Hypothalamus (tissue), 51 donors: ENCODE results near the gene RPS6KA5.

Experiments used
- DNase-seq, 51 donors: peaks; one replicate each; lab custom pipeline; 2025; lab: John Stamatoyannopoulos, UW

Gene RPS6KA5

DNA sequence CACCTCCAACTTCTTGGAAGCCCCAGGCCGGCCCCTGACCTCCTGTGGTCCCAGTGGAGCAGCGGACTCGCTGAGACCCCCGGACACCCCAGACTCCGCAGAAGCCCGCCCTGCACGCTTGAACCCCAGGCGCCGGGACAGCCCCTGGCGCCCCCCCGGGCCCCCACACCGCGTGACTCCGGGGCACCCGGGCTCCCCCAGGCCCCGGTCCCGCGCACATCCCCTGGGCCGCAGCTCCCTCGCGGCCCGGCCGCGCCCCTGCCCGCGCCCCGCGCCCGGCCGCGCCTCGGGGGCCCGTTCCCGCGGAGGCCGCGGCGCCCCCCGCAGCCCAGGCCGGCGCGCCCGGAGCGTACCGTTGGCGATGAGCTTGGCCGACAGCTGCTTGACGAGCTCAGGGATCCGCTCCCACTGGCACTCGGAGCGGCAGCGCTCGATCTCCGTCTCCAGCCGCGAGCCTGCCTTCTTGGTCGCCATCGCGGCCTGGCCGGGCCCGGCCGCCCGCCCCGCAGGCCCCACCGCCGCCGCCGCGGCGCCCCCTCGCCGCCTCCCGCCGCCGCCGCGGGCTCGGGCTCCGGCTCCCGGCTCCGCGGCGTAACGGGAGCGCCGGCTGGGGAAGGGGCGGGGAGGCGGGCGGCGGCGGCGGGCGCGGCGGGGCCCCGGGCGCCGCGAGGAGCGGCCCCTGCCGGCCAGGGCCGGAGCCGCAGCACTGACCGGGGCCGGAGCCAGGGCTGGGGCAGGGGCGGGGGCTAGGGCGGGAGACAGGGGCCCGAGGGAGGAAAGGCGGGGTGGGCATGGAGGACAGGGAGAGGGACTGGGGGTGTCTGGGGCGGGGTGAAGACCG is 244.4 kb downstream of the RPS6KA5 start, which contains the start of gene TTC7B:
TSS of gene TTC7B (minus strand) at position 609 of the 841 bp plus-strand sequence. CDS start at position 474, 135 bp downstream.
- DNase-seq: peak in 15 of 51 donors; percentile 17 to 67 (median 36)

DNA sequence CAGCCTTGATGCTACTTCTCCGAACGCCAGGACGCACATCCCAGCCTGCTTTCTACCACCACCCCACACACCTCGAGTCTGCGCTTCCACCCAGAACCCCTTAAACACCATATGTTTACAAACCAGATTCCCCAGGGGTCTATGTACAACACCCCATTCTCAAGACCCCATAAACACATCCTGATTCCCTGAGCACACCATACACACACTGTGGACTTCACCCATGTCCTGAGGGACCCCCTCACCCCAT is 244.9 kb downstream of the RPS6KA5 start:
- peak in 2 of 51 donors; percentile 10 to 19 for DNase-seq

DNA sequence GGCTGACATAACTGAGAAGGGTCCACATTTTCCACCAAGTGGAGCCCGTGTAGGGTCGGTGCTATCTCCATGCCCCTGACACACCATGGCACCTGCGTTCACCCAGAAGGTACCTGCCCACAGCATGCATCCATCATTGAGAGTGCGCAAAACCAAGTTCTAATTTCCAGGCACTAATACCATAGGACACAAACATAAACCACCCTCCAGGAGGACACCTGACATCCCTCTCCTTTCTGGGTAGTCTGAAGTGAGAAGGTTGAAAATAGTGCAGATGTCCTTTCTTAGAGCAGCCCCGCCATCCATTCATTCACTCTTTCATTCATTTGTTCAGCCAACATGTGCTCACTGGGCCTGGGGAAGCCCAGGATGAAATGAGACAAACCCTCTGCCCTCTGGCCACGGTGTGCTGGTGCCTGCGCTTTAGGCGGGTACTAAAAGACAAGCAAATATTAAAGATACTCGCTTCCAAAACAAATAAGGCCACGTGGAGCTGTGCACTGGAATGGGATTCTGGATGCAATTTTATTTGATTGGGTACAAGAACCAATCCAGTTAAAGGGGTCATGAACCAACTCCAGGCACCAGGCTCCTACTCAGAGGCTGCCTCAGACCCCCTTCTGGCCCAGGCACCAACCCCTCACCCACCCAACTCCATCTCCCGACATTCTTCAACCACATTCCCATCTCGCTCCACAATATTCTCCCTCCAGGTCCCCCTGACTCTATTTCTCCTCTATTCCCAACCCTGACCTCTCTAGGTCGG is 245.5 kb downstream of the RPS6KA5 start:
- DNase-seq: no peak

DNA sequence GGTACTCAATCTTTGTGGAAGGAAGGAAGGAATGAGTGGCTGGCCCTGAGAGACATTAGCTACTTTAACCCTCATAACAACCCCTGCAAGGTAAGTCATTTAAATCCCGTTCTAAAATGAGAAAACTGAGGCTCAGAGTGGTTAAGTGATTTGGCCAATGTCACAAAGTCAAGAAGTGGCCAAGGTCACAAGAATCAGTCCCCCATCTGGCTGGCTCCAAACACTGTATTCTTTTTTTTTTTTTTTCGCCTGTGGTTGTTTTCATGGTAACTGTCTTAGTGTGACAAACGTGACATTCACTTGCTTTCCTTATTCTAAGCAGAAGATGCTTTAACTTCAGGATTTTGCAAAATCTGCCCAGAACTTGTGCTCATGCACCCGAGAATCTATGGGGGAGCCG is 247.0 kb downstream of the RPS6KA5 start:
- no peak for DNase-seq

DNA sequence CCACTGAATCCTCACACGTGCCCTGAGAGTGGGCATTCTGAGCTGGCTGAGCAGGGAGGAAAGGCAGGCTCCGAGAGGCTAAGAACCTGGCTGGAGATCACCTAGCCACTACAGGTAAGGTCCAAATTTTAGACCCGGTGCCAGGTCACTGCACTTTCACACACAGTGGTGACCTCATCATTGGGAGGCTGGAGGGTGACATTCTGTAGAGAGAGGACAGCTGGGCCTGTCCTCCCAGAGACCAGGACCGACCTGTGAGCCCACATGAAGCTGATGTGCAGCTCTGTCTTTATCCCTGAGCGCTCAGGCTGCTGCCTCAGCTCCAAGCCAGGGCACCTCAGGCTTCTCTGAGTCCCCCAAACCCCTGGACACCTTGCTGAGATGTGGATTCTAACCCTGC is 248.3 kb downstream of the RPS6KA5 start:
- DNase-seq: no peak

DNA sequence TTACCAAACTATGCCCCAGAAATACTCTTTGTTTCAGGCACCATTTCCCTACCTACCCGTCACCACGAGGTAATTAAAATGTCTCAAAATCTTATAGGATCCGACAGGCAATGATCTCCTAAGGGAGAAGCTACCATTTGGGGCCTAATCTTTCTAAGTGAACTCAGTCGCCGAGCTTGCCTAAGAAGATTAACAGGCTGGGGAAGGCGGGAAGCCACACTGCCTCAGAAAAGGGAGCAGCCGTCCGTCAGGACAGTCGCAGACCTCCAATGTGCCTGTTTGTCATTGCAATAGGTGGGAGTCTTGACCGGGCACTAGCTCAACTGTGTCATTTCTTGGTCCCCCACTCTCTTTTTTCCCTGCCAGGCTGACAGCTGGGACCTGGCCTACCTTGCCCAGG is 248.8 kb downstream of the RPS6KA5 start:
- no peak for DNase-seq

DNA sequence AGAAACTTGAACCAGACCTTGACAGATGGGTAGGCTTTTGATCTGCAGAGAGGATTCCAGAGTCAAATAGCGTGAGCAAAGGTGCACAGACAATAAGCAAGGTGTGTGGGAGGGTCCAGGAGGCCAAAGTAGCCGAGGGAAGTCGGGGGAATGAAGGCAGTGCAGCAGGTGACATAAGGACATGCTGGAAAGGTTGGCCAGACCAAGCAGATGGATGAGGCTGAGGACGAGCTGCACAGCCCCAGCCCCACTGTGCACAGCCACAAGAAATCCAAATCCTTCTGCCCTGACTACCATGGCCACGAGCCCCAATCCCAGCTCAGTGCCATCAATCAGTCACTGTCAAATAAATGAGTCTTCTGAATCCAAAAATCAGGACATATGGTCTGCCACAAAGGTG is 249.6 kb downstream of the RPS6KA5 start:
- DNase-seq: no peak

DNA sequence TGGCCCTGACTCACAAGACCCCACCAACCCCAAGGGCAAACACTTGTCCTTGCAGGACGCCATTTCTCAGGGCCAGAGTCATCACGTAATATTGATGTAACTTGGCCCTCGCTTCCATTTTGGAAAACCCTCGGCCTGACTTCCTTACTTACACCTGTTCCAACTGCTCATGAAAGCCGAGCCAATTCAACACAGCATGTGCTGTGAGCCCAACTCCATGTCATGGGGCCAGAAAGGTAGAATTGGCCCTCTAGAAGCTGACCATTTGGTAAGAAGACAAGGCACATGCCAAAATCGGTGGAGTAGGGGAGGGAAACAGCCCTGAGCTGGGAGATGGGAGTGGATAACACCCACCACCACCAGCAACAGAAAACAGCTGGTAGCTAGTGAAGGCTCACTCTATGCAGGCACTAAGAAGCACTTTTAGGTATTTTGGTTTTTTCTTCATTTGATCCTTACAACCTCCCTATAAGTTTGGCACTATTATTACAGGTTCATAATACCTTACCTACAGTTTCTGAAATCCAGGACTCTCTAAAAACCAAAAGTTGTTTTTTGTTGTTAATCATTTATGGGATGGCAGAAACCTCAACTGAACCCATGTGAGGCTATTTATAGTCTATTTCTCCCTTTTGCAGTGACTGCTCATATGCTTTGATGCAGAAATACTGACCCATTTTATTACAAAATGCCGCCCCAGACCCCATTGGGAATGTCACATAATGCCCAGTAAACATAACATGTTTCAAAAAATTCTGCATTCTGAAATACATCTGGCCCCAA is 250.7 kb downstream of the RPS6KA5 start:
- no peak for DNase-seq

DNA sequence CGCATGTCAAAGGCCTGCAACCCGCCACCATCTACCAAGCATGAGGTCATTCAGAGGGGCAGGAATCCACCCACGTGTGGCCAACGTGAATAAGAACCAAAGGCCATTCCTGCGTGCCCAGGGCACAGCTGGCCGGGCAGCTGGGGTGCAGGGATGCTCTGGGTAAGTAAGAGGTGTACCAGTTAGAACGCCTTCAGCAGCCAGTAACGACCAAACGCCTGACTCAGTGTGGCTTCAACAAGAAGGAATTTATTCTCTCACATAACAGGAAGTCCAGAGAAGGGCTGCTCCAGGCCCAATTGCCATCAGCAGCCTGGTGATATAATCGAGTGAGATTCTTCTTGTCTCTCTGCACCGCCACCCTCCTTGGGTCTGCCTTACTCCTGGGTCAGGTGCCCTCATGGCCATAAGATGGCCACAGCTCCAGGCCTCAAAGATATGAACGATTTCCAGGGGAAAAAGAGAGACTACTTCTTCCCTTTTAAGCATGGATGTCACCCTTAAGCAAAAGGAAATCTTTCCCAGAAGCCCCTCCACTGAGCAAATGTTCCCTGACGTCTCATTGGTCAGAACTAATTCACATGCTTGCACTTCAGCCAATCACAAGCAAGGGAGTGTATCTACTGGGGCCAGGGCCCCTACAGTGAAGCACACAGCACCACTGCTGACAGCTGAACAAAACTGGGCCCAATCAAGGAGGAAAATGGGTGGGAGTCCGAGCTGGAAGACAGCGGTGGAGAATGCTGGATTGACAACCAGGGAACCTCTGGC is 251.5 kb downstream of the RPS6KA5 start:
- no peak for DNase-seq

DNA sequence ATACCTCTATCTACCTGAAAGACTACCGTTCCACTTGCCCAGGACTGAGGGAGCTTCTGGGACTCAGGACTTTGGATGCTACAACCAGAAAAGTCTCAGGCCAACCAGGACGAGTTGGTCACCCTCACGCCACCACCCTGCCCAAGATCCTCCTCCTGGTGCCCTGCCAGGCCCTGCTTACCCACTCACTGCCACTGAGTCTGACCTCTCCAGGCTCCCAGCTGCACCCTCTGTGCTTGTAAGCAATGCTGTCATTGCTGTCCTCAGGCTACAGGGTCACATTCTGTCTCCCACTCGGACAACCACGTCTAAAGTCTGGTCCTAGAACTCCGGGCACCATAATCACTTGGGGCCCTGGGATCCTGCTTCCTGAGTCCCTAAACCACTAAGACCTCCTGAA is 253.4 kb downstream of the RPS6KA5 start:
- no peak for DNase-seq

DNA sequence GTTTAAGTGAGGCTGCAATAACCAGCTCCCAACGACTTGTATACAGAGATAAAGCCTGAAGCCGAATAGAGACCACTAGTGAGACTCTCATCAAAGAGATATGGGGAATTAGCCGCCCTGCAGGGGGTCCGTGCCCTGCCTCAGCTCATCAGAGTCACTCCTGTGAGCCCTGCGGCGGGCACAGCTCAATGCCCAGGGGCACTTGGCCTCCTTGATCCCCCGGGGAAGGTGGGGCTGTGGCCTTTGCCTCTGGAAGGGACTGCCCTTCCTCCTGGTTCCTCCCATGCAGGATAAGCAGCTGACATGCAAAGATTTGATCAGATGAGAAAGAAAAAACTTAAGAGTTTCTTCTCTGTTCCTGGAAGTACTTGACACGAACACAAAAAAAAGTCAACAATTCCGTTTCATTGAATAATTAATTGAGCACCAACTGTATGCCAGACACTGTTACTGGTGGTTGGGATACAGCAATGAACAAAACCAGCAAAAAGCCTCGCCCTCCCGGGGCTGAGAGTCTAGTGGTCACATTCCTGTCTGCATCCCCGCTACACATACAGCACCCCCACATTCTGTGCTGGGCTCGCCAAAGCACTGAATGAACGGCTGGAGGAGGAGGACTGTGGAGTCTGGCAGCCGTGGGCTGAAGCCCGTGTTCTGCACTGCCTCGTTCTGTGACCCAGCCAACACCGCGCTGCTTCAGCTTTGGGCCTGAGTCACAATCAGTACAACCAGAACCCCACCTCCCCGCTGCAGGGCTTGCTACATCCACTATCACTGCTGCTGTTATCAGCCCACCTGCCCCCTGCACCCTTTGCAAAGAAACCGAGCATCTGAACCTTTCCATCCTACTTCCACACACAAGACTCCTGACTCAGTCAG is 254.5 kb downstream of the RPS6KA5 start:
- DNase-seq: peak in 23 of 51 donors; percentile 11 to 83 (median 31)

DNA sequence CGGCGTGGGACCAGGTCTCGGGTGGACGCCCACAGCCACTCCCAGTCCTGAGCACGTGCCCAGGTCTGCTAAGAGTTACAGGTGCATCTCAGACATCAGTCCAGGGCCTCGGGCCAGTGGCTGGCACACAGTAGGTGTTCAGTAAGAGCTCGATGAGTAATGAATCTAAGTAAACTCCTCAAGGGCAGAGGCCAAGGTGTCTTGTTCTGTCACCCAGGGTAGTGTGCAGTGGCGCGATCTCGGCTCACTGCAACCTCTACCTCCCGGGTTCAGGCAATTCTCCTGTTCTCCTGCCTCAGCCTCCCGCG is 255.4 kb downstream of the RPS6KA5 start:
- DNase-seq: no peak

DNA sequence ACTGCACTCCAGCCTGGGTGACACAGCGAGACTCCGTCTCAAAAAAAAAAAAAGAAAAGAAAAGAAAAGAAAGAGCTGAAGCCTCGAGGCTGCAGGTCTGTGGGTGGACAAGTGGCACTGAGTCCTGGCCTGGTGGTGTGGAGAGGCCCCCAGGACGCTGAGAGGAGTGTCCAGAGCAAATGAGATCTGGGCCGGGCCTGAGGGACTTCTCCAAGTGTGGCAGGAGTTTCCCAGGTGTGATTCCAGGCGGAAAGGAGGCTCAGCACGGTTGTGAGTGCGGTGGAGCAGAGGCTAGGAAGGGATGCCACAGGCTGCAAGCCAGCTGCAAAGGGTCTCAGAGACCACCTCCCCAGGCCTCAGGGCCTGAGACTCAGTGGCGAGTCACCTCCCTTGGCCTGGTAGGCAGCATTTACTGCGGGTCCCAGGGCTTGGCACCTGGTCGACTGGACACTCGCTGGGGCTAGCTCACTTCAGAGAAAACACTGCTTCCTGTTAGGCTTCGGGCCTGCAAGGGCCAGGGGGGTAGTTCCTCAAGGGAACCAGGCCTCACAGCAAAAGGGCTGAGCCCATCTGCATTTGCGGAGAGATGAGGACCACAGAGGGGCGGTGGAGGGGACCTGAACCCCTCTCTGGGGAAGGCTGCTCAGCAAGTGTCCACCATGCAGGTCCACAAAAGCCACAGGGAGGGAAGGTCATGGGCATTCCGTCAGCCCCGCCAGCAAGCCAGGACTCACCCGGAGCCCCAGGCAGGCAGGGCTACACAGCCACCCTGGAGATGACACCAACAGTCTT is 256.0 kb downstream of the RPS6KA5 start:
- DNase-seq: no peak

DNA sequence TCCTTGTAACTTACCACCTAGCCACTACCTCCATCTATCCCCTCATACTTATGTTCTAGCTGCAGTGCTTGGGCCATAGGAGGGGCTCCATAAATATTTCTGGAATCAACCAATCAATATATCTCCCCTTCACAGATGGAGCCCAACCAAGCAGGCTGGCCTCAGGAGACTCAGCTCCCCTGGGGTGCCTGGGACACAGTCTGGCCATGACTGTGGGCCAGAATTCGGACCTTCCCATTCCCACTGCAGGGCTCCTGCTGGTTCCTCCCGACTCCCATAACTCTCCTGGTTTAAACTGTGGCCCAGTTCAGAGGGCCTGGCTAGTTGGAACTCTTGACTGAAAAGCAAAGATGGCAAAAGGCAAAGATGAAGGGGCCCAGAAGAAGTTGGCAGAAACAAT is 257.2 kb downstream of the RPS6KA5 start:
- DNase-seq: no peak

DNA sequence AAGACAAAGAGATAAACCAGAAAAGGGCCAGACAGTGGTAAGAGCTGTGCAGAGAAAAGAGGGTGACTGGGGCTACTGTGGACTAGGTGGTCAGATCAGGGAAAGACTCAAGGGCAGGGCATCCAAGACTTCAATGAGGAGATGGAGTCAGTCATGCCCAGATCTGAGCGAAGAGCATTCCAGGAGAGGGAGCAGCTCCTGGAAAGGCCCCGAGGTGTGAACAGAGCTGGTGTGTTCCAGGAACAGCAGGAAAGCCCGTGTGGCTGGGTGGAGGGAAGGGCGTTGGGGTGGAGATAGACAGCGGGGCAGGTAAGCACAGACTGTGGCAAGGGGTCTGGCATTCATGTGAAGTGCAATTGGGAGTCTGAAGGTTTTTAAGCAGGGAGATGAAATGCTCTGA is 261.0 kb downstream of the RPS6KA5 start:
- no peak for DNase-seq

DNA sequence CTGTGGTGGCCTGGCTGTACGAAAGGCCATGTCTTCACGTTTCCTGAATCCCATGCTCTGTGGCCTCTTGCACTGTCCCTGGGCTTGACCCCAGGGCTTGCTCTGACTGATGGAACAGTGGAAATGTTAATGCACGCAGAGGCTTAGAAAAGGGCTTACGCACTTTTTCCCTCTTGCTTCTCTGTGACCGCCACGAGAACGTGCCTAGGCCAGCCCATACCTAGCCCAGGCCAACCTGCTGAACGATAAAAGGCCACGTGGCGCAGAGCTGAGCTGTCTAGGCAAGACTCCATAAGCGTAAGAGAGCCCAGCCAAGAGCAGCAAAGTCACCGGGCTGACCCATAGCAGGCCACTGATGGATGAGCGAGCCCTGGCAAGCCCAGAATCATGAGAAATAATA is 262.5 kb downstream of the RPS6KA5 start:
- no peak for DNase-seq
